HG03139 (cell line): ENCODE measurements around the gene ZNF462.
"Not testable (repeated sequence)": the region's sequence is repeated elsewhere in the genome, so short reads cannot be mapped to it uniquely, and the experiment has no call there.

Source experiments
- ATAC-seq: cut with Tn5 transposase; IDR thresholded peaks from one replicate; pipeline ENCODE4 v1.9.1; 2021; ENCODE audit not compliant: unreplicated experiment

Gene ZNF462

GRCh38 chr9:106958955-106959657, 96.1 kb downstream of the ZNF462 start:
- no peak for ATAC-seq

GRCh38 chr9:106960258-106960657, 97.3 kb downstream of the ZNF462 start:
- no peak for ATAC-seq

- no peak for ATAC-seq
Observed at GRCh38 chr9:106961623-106962022, 98.7 kb downstream of the ZNF462 start.

GRCh38 chr9:106962122-106962521, 99.2 kb downstream of the ZNF462 start:
- ATAC-seq = no peak

- no peak for ATAC-seq
Observed at GRCh38 chr9:106962615-106963363, 99.8 kb downstream of the ZNF462 start.

- no peak for ATAC-seq
Observed at GRCh38 chr9:106963684-106964083, 100.7 kb downstream of the ZNF462 start.

GRCh38 chr9:106964329-106964728, 101.4 kb downstream of the ZNF462 start:
- ATAC-seq = no peak

- no peak for ATAC-seq
Observed at GRCh38 chr9:106964822-106965525, 102.0 kb downstream of the ZNF462 start.

GRCh38 chr9:106966481-106966880, 103.5 kb downstream of the ZNF462 start:
- ATAC-seq = no peak

GRCh38 chr9:106969696-106970095, 106.7 kb downstream of the ZNF462 start:
- no peak for ATAC-seq

GRCh38 chr9:106970219-106970975, 107.4 kb downstream of the ZNF462 start:
- no peak for ATAC-seq

- ATAC-seq = no peak
Observed at GRCh38 chr9:106970976-106971457, 108.1 kb downstream of the ZNF462 start.

GRCh38 chr9:106972082-106972481, 109.1 kb downstream of the ZNF462 start:
- no peak for ATAC-seq

- ATAC-seq = no peak
Observed at GRCh38 chr9:106974341-106974740, 111.4 kb downstream of the ZNF462 start.

GRCh38 chr9:106976772-106977171, 113.8 kb downstream of the ZNF462 start:
- ATAC-seq = no peak

GRCh38 chr9:106980551-106981101, 117.7 kb downstream of the ZNF462 start:
- ATAC-seq = no peak

- ATAC-seq = peak; percentile 64
Observed at GRCh38 chr9:106981396-106982287, 118.7 kb downstream of the ZNF462 start.

- ATAC-seq = no peak
Observed at GRCh38 chr9:106982636-106983035, 119.7 kb downstream of the ZNF462 start.

- no peak for ATAC-seq
Observed at GRCh38 chr9:106983346-106983745, 120.4 kb downstream of the ZNF462 start.

- ATAC-seq = not testable (repeated sequence)
Observed at GRCh38 chr9:106989904-106990303, 126.9 kb downstream of the ZNF462 start.
